Stimulated activated CD8-positive, alpha-beta memory T cell treated with anti-CD3 and anti-CD28 coated beads, Interleukin-15, amount 100 ng/mL, for 48 hours (primary cell): ENCODE results near the gene SPDYE11.
A peak's percentile ranks its signal among the peaks of the same experiment; 100 is the strongest.
"Not testable (repeated sequence)": the region's sequence is repeated elsewhere in the genome, so short reads cannot be mapped to it uniquely, and the experiment has no call there.

Experiments
- DNase-seq, 2 donors: peaks; one replicate each; pipeline ENCODE4 v3.0.0-alpha.2; 2020; ENCODE audit warnings: low read depth in 2 of 2

The SPDYE11 gene, protein sequence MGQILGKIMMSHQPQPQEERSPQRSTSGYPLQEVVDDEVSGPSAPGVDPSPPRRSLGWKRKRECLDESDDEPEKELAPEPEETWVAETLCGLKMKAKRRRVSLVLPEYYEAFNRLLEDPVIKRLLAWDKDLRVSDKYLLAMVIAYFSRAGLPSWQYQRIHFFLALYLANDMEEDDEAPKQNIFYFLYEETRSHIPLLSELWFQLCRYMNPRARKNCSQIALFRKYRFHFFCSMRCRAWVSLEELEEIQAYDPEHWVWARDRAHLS

DNA sequence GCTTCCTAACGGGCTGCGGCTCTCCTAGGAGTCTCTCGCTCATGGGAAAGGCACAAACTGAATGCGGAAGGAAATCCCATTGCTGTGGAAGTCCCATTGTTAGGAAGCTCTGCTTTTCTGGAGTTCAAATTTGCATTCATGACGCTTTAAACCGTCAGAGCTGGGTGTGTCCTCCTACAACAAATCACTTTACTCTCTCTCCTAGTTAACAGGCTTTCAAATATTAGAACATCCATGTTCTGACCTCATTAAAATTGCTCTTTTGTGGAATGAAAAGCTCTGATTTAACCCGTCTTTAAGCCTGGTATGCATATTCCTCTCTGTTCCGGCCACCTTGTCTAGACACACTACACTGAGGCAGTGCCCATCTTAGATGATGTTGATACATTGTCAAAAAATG, at the start of gene SPDYE11:
TSS of gene SPDYE11 (minus strand) at position 101 of the 400 bp plus-strand sequence. CDS start 1,800 bp downstream, outside the sequence.
- DNase-seq, result not testable (repeated sequence)

DNA sequence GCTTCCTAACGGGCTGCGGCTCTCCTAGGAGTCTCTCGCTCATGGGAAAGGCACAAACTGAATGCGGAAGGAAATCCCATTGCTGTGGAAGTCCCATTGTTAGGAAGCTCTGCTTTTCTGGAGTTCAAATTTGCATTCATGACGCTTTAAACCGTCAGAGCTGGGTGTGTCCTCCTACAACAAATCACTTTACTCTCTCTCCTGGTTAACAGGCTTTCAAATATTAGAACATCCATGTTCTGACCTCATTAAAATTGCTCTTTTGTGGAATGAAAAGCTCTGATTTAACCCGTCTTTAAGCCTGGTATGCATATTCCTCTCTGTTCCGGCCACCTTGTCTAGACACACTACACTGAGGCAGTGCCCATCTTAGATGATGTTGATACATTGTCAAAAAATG, 28.2 kb upstream of the SPDYE11 start, which contains the start of gene SPDYE9:
TSS of gene SPDYE9 (minus strand) at position 101 of the 400 bp plus-strand sequence. CDS start 1,800 bp downstream, outside the sequence.
- not testable (repeated sequence) for DNase-seq

DNA sequence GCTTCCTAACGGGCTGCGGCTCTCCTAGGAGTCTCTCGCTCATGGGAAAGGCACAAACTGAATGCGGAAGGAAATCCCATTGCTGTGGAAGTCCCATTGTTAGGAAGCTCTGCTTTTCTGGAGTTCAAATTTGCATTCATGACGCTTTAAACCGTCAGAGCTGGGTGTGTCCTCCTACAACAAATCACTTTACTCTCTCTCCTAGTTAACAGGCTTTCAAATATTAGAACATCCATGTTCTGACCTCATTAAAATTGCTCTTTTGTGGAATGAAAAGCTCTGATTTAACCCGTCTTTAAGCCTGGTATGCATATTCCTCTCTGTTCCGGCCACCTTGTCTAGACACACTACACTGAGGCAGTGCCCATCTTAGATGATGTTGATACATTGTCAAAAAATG, 28.0 kb downstream of the SPDYE11 start, which contains the start of gene SPDYE8:
TSS of gene SPDYE8 (minus strand) at position 101 of the 400 bp plus-strand sequence. CDS start 1,800 bp downstream, outside the sequence.
- not testable (repeated sequence) for DNase-seq

DNA sequence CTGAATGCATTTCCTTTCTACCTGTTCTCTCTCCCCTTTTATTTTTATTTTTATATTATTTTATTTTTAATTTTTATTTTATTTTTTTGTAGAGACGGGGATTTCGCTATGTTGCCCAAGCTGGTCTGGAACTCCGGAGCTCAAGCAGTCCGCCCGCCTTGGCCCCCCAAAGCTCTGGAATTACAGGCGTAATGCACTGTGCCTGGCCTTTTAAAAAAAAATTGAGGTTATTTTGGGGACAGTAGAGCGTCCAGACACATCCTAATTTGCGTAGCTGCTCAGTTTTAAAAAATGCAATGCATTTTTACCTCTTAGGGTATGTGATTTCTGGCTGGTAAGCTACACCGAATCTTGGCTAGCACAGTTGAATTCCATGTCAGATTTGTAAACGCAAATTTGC, 51.2 kb downstream of the SPDYE11 start:
- DNase-seq, result not testable (repeated sequence)

DNA sequence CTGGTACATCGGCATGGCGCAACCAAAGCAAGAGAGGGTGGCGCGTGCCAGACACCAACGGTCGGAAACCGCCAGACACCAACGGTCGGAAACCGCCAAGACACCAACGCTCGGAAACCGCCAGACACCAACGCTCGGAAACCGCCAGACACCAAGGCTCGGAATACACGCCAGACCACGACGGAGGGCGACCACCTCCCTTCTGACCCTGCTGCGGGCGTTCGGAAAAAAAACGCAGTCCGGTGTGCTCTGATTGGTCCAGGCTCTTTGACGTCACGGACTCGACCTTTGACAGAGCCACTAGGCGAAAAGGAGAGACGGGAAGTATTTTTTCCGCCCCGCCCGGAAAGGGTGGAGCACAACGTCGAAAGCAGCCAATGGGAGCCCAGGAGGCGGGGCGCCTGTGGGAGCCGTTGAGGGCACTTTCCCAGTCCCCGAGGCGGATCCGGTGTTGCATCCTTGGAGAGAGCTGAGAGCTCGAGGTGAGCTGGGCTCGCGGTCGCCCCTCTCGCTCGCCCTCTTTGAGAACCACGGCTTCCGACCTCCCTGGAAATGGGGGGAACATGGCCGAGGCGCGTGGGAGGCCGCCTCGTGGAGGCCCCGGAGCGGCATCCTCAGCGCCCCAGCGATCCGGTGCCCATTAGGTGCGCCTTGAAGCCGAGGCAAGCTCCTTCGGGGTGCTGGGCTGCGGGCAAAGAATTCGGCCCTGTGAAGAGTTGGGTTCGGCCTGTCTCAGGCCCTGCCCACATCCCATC, 51.8 kb downstream of the SPDYE11 start:
- peak; percentile 90 to 93 for DNase-seq

DNA sequence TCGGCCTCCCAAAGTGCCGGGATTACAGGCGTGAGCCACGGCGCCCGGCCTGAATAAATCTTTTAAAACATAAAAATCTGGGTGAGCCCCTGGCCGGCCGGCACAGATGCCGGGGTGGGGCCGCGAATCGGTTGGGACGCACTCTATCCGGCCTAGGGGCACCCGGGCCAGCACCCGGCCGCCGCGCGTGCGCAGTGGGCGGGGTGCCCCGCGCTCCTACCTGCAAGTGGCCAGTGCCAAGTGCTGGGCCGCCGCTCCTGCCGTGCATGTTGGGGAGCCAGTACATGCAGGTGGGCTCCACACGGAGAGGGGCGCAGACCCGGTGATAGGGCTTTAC, 52.4 kb downstream of the SPDYE11 start:
- peak; percentile 71 to 77 for DNase-seq

DNA sequence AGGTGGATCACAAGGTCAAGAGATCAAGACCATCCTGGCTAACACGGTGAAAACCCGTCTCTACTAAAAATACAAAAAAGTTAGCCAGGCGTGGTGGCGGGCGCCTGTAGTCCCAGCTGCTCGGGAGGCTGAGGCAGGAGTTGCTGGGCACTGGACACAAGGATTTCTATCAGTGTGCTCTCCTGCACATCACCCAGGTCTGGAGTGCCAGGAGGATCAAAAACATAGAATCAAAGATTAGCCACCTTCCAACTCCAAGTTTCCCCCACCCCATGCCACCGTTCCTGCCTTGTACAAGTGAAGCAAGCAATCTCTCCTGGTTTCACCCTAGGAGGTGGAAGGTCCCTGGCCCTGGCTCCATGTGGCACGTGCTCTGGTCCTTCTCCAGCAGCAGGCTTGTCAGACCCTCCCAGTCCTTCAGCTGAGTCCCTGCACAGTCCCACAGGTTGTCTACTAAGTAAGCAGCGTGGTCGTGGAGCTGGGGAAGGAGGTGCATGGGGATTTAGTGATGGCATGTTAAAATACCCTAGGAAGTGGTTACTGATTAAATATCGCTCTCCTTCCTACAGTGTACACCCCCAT, 59.7 kb downstream of the SPDYE11 start:
- DNase-seq, result not testable (repeated sequence)
